ENCODE measurements around the gene JAML. TPM values are rescaled to one million over a fixed set of nuclear protein-coding genes. Genes with fewer than 3 reads are reported as not detected.
"Not testable (repeated sequence)": the region's sequence is repeated elsewhere in the genome, so short reads cannot be mapped to it uniquely, and the experiment has no call there.

Gene JAML
- polyA plus RNA-seq, 1 donor = 3.0 TPM

DNA sequence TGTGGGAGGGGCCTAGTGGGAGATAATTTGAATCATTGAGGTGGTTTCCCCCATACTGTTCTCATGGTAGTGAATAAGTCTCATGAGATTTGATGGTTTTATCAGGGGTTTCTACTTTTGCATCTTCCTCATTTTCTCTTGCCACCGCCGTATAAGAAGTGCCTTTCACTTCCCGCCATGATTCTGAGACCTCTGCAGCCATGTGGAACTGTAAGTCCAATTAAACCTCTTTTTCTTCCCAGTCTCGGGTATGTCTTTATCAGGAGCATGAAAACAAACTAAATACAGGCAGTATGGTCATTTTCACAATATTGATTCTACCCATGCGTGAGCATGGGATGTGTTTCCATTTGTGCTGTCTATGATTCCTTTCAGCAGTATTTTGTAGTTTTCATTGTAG, 32.0 kb downstream of the JAML start:
- not testable (repeated sequence) for DNase-seq

DNA sequence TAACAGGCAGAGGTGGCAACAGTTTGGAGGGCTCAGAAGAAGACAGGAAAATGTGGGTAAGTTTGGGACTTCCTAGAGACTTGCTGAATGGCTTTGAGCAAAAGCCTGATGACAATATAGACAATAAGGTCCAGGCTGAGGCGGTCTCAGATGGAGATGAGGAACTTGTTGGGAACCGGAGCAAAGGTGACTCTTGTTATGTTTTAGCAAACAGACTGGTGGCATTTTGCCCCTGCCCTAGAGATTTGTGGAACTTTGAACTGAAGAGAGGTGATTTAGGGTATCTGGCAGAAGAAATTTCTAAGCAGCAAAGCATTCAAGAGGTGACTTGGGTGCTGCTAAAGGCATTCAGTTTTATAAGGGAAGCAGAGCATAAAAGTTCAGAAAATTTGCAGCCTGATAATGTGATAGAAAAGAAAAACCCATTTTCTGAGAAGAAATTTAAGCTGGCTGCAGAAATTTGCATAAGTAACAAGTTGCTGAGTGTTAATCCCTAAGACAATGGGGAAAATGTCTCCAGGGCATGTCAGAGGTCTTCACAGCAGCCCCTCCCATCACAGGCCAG, 33.8 kb downstream of the JAML start:
- not testable (repeated sequence) for DNase-seq

DNA sequence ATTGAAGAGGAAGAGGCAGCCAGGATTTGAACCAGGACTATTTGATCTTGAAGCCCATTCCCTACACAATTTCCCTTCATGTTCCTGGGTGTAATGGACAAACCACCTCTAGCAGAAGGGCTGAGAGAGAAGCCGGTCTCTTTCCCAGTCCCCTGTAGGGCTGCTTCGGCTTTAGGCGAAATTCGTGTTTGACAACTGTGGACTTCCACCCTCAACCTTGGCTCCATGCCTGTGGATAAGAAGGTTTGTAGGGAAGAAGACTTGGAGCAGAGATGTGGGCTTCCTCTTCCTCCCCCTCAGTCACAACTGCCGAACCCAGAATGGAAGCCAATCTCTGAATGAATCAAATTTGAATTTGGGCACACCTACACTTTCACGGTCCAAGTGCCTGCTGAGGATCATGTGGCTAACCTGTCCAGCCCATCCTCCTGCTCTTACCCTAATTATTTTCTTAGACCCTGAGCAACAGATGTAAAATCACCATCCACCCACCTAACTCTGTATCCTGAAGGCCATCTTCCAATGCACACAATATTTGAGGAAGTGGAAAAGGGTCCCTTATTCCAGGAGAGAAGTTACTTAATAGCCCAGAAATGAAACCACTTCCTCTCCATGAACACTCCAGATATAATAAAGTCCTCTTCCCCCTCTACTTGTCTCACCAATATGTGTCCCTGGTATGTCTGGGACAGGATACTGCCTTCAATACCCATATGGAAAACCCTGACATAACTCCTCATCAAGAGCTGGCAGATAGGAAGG, 38.3 kb downstream of the JAML start:
- no peak for DNase-seq

DNA sequence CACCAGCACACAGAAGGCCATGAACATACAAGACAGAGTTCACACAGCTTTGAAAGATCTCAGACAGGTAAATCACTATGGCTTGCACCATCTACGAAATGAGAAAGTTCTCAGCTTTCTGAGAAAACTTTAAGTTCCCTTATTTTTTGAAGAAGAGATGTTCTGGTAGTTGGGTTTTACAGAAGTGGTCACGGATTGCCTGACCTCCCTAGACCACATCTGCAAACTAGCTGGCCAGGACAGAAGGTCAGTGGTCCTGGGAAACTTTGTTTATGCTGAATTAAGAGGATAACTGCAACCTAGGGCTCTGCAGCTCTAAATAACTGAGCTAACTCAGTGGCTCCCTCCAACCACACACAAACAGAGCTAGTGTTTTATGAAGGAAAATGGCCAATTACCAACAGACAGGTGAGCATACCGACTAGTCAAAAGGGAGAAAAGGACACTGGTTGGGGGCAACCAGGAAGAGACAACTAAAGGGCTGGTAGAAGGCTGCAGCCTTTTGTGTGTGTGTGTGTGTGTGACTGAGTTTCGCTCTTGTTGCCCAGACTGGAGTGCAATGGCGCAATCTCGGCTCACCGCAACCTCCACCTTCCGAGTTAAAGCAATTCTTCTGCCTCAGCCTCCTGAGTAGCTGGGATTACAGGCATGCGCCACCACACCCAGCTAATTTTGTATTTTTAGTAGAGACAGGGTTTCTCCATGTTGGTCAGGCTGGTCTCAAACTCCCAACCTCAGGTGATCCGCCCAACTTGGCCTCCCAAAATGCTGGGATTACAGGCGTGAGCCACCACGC, 39.8 kb downstream of the JAML start:
- DNase-seq = no peak

DNA sequence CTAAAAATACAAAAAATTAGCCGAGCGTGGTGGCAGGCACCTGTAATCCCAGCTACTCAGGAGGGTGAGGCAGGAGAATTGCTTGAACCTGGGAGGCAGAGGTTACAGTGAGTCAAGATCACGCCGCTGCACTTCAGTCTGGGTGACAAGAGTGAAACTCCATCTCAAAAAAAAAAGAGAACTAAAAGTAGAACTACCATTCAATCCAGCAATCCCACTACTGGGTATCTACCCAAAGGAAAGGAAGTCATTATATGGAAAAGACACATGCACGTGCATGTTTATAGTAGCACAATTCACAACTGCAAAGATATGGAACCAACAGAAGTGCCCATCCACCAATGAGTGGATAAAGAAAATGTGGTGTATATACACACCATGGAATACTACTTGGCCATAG, 41.1 kb downstream of the JAML start:
- not testable (repeated sequence) for DNase-seq

DNA sequence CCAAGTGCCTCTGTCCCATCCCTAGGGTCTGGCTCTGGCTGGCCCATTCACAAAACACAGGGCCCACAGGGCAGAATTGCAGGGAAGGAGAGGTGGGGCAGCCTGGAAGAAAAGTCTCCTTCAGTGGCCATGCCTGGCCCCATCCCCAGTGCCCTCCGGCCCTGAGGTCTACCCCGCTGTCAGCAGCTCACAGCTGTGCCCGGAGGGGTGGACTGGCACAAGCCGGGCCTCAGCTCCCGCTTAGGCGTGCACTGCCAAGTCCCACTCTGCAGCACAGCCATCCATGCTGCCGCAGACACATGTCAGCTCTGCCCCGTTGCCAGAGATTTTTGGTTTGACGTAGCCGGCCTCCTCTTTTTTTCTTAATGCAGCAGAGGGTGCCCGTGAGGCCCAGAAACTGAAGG, 44.5 kb downstream of the JAML start:
- peak; percentile 87 for DNase-seq

DNA sequence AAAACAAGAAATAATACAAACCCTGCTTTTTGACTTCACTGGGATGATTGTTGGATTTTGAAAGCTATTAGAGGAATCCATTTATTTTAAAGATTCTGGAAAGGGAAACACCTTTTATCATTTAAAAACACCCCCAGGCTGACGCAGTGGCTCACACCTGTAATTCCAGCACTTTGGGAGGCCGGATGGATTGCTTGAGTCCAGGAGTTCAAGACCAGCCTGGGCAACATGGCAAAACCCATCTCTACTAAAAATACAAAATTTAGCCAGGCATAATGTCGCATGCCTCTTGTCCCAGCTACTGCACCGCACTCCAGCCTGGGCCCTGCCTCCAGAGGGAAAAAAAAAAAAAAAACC, 48.1 kb downstream of the JAML start:
- DNase-seq = no peak

DNA sequence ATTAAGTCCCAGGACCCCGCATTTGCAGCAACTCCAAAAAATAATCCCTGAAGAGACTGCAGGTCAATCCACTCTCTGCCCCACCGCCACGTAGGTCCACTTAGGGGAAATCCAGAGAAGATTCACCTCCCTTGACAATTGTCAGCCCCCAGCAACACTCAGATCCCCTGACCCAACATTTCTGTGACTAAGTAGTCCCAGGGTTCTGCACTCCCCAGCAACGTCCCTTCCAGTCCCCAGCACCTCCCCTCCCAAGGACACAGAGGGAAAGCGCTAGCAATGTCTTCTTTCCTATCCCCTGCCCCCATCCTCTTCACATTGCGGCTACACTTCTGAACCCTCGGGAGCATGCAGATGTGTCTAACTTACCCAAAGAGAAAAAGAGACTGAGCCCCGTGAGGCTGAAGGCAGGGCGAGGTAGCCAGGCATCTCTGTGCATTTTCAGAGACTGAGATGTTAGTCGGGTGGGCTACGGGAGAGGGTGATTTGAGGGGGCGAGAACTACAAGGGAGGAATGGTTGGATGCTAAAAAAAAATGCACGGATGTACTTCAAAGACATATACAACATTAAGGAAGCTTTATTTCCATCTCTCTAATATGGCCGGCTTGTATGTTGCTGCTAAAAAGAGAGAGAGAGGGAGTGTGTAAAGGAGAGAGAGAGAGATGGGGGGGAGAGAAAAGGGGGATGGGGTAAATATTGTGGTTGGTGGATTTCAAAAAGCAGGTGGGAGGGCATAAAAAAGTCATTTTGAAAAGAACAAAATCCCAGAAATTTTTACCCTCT, 48.6 kb downstream of the JAML start, which contains the start of gene SCN2B:
TSS of gene SCN2B (minus strand) at position 647 of the 785 bp plus-strand sequence. CDS start at position 439, 208 bp downstream.
- peak; percentile 50 for DNase-seq

DNA sequence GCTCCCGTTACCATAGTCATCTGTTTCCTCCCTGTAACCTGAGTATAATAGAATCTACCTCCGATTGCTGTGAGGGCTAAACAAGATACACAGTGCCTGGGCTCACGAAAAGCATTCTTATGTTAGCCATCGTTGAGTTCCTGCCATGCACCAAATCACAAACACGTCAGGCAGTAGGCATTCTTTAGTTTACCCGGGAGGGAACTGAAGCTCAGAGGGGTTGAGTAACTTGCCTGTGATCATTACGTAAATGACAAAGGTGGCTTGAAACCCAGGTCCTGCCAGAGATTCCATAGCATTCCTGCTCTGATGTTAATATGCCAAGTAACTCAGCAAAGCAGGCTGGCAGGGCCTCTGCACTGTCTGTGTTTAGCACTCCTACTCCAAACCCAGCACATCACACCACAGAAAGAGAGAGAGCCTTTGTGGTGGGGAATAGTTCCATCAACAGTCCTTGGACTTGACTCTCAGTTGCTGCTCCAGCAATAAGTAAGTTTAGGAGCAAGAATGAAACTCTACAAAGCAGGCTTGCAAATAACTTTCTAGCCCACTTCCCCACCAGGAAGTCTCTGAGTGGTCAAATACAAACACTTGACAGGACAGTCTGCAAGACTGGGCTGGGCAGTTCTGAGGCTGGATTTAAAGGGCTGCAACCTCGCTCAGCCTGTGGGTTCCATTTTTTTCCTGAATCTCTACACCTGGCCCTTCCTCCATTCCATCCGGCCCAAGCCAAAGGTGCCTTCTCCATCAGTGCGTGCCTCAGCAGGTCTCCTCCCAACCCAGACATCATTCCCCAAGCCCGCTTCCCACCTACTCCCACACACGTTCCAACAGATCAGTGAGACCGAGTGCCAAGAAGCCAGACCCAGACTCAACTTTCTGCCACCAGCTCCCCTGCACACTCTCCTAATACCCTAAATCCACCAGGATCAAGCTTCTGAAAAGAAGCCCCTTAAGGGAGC, 49.5 kb downstream of the JAML start:
- no peak for DNase-seq

DNA sequence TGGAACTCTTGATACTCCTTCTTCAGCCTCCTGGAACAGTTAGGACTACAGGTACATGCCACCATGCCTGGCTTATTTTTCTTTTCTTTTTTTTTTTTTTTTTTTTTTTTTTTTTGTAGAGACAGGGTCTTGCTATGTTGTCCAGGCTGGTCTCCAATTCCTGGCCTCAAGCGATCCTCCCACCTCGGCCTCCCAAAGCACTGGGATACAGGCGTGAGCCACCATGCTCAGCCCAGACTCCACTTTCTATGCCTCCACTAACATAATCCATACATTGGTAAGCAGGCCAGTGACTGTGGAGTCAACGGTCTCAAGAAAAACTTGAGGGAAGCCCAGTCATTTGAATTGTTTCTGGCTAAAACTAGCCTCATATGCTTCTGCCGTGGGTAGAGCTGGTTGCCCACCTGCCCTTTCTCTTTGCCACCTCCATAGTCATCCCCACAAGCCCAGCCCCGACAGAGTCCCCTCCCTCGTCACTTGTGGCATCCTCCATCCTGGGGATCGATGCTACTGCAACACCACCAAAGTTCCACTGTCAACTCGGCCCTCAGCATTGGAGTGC, 50.7 kb downstream of the JAML start:
- DNase-seq = no peak

DNA sequence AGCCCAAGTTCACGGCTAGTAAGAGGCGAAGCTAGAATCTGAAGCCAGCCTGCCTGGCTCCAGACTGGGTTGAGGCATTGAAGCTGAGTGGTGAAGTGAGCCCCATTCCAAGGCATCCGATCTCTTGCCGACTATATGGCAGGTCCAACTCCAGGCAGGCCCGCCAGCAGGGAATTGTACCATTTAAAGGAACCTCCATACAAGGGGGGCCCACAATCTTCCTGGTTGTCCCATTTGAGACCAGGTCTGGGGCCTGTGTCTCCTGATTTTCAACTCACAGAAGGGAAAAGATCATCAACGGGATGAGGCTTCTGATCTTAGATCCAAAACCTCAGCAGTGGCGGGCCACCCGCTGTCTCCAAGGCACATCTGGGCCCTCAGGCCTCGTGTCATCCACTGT, 52.5 kb downstream of the JAML start:
- no peak for DNase-seq

DNA sequence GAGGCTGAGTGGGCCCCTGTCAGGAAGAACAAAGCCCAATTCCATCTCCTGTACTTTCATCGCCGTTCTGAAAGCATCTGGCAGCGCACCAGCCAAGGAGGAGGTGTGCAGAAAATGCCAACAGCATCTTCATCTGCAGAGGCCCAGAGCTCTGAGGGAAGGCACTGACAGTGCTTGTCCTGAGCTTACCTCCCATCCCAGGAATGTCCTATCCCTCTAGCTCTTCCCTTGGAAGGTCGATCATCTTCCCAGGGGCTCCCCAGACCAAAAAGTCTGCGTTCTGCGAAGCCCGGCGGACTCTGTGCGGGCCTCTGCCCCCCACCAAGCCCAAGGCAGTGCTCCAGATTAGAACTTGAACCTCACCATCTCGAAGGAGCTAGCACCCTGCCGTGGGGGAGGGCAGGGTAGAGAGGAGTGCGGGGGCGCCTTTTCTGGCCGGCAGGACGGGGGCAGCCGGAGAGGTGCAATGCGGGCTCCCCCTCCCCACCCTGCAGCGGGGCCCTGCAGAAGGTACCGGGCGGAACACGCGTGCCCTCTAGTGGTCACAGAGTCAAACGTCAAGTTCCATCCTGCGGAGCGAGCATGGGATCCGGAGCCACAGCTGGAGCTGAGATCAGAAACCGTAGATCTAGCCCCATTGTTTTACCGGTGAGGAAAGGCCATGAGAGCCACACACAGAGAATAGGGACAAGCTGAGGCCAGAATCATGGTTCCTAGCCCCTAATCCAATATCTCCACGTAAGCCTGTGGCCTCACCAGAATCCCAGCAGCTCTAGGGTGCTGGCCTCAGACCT, 53.3 kb downstream of the JAML start:
- DNase-seq = peak; percentile 82

DNA sequence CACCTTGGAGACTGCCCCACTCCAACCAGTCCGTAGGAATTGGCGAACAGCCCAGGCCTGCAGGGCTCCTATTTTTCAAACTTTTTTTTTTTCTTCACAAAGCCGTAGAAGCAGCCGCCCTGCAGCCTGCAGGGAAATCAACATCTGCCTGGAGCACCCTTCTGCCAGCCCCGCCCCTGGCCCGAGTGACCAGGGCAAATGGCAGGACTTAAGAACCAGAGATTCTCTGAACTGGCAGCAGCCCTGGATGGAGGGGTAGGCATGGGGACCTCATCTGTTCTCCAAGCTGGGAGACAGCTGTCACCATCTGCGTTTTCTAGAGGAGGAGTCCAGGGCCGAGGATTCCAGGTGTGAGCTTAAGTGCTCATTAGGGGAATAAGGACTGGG, 53.9 kb downstream of the JAML start:
- no peak for DNase-seq

DNA sequence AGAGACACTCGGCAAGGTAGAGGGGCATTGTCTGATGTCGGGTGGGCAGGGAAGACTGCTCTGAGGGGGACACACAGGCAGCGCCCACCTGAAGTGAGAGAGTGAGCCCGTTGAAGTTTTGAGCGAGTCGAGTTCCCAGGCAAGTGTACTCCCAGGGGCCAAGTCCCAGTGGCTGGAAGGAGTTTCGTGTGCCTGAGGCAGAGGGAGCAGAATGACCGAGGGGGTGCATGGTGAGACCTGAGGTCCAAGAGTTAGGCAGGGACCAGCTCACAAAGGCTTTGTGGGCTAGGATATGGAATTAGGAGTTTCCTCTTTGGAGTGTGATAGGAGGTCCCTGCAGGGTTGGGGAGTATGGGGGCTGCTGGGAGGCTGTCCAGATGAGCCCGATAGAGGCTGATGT, 54.6 kb downstream of the JAML start:
- no peak for DNase-seq

DNA sequence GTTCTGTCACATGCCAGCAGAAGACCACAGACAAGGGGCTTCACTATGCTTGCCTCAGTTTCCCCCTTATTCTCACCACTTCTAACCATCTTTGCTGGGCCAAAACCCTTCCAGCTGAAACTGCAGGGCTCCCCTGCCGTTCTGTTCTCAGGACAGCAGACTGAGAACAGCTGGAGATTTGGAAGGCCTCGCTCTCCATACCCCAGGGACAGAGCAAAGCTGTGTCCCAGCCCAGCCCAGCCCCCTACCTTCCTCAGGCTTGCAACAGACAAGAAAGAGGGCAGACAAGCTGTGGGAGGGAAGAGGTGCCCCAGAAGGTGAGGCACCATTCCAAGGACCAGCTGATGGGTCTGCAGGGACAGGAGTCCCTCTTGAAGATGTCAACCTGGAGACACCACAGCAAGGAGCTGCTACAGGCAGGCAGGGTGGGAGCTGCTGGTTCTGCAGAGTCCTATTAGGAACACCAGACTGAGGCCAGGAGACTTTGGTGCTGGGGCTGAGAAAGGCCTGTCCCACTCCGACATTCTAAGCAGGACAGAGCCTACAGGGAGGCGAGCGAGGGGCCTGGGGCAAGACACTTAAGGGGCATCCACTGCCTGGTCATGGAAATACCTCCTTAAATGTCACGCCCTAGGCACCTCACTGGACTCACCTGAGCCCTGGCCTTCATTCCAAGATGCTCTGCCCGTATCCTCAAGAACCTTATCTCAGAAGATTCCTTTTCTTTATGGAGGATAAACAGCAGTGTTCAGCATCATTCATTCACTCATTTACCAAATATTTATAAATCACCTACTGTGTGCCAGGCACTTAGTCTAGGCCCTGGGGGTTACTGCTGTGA, 55.3 kb downstream of the JAML start:
- no peak for DNase-seq

DNA sequence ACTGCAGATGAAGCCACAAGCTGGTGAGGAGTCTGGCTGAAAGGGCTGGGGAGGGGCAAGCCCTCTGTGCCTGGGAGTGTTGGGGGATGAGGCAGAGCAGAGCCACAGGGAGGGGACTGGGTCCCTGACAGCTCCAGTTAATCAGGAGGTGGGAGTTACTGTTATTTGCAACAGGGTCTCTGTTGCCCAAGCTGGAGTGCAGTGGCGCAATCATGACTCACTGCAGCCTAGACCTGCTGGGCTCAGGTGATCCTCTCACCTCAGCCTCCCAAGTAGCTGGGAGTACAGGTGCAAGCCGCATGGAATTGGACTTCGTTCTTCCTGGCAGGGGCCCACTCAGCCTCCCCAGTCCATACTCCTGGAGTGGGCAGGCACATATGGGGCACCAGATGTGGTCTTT, 56.1 kb downstream of the JAML start:
- no peak for DNase-seq

DNA sequence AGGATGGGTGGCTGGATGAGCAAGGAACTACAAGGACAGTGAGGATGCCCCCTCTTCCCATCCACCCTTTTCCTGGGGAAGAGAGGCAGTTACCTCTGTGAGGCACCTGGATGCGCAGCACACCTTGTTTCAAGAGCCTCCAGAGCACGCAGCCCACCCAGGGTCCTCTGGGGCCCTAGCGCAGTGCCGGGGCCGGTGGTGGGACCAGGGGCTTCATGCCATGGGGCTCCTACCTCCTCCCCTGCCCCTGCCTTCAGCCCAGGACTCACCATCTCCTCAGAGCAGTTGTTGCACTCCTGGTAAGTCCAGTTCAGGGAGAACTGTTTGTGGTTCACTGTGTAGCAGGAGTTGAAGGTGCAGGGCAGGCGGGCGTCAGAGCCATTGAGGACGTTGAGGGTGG, 56.5 kb downstream of the JAML start:
- no peak for DNase-seq

DNA sequence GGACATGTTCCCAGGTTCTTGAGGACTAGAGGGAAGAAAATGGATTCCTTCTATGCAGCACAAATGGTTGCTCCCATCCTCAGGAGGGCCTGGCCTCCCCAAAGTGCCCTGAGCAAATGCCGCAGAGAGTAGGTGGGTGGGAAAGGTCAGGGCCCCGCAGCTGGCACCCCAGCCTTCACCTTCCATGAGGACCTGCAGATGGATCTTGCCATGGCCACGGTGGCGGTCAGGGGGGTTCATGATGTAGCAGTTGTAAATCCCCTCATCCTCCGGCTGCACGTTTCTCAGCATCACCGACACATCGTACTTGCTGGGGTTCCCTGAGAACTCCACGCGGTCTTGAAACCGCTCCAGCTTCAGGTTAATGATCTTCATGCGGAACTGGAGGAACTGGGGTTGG, 56.9 kb downstream of the JAML start:
- DNase-seq = no peak

DNA sequence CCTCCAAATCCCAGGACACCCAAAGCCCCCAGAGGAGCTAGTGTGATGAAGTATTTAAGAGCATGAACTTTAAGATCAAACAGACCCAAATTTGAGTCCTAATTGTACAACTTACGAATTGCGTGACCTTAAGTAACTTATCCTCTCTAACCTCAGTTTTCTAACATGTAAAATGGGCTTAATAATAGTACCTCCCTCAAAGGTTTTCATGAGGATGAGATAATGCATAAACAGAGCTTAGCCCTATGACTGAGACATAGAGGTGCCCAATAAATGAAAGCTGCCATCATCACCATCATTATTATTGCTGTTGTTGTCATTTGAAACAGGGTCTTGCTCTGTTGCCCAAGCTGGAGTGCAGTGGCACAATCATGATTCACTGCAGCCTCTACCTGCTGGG, 57.6 kb downstream of the JAML start:
- DNase-seq = no peak

DNA sequence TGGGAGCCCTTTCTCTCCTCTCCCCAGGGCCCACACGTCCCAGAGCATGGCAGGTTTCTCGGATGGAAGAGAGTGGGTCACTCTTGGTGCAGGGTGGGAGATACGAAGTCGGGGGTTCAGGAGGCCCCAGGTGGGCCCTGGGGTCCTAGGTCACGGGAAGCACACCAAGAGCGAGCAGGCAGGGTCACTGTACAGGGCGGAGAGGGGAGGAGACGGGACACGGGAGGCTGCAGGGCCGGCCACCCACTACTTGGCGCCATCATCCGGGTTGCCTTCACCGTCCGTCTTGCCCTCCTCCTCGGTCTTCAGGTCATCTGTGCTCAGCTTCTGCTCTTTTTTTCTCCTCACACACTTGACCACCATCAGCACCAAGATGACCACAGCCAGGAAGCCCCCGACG, 58.2 kb downstream of the JAML start:
- no peak for DNase-seq

All from hindlimb muscle (tissue), 1 donor.